ENCODE data around the gene SIPA1. TPM values are rescaled to one million over a fixed set of nuclear protein-coding genes. Genes with fewer than 3 reads are reported as not detected.

Gene SIPA1
- total and polyA plus RNA-seq, 9 of the 15 experiments (the other 6 are each of a cell fraction or from before 2014, with no cell fraction given), result 0.25 to 85.8 (median 16.8) TPM

GRCh38 chr11:65652511-65653228 lies 14.8 kb downstream of the SIPA1 start (continued):
- TF ChIP-seq, protein P1, sequence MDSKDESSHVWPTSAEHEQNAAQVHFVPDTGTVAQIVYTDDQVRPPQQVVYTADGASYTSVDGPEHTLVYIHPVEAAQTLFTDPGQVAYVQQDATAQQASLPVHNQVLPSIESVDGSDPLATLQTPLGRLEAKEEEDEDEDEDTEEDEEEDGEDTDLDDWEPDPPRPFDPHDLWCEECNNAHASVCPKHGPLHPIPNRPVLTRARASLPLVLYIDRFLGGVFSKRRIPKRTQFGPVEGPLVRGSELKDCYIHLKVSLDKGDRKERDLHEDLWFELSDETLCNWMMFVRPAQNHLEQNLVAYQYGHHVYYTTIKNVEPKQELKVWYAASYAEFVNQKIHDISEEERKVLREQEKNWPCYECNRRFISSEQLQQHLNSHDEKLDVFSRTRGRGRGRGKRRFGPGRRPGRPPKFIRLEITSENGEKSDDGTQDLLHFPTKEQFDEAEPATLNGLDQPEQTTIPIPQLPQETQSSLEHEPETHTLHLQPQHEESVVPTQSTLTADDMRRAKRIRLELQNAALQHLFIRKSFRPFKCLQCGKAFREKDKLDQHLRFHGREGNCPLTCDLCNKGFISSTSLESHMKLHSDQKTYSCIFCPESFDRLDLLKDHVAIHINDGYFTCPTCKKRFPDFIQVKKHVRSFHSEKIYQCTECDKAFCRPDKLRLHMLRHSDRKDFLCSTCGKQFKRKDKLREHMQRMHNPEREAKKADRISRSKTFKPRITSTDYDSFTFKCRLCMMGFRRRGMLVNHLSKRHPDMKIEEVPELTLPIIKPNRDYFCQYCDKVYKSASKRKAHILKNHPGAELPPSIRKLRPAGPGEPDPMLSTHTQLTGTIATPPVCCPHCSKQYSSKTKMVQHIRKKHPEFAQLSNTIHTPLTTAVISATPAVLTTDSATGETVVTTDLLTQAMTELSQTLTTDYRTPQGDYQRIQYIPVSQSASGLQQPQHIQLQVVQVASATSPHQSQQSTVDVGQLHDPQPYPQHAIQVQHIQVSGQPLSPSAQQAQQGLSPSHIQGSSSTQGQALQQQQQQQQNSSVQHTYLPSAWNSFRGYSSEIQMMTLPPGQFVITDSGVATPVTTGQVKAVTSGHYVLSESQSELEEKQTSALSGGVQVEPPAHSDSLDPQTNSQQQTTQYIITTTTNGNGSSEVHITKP (IDR thresholded peaks at IDR 0.05; ENCODE audit: partially characterized antibody), result peak; percentile 71
- peak; percentile 38; the same call in 1 of the 2 replicates for TF ChIP-seq NR2C2 (CRISPR knock-in tag; IDR thresholded peaks at IDR 0.05)
- peak; percentile 85 for TF ChIP-seq NR2C2 (tag; IDR thresholded peaks at IDR 0.05)
- no peak for TF ChIP-seq ZSCAN29 (IDR thresholded peaks at IDR 0.05)
- TF ChIP-seq LCOR (CRISPR knock-in tag; IDR thresholded peaks at IDR 0.05), result no peak
- TF ChIP-seq KDM2B (CRISPR knock-in tag; IDR thresholded peaks at IDR 0.05), result 0 out of 2 replicates have a peak, but pooled peaks have one; percentile 70
- 0 out of 2 replicates have a peak, but pooled peaks have one; percentile 15 for TF ChIP-seq SMAD3 (CRISPR knock-in tag; conservative IDR thresholded peaks at IDR 0.05)
- TF ChIP-seq TAF1 (IDR thresholded peaks at IDR 0.05; ENCODE audit: control insufficient read depth, extremely low read depth, insufficient read depth, low read length, severe bottlenecking), result no peak
- no peak for TF ChIP-seq SMARCC2 (IDR thresholded peaks at IDR 0.05; ENCODE audit: low read depth)
- peak; percentile 61 for TF ChIP-seq U2AF1 (optimal IDR thresholded peaks at IDR 0.05; ENCODE audit: low read depth, low read length)
- TF ChIP-seq, protein P2, sequence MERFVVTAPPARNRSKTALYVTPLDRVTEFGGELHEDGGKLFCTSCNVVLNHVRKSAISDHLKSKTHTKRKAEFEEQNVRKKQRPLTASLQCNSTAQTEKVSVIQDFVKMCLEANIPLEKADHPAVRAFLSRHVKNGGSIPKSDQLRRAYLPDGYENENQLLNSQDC (CRISPR knock-in tag; IDR thresholded peaks at IDR 0.05), result peak; percentile 51; the same call in 1 of the 2 replicates
- TF ChIP-seq, protein P3, sequence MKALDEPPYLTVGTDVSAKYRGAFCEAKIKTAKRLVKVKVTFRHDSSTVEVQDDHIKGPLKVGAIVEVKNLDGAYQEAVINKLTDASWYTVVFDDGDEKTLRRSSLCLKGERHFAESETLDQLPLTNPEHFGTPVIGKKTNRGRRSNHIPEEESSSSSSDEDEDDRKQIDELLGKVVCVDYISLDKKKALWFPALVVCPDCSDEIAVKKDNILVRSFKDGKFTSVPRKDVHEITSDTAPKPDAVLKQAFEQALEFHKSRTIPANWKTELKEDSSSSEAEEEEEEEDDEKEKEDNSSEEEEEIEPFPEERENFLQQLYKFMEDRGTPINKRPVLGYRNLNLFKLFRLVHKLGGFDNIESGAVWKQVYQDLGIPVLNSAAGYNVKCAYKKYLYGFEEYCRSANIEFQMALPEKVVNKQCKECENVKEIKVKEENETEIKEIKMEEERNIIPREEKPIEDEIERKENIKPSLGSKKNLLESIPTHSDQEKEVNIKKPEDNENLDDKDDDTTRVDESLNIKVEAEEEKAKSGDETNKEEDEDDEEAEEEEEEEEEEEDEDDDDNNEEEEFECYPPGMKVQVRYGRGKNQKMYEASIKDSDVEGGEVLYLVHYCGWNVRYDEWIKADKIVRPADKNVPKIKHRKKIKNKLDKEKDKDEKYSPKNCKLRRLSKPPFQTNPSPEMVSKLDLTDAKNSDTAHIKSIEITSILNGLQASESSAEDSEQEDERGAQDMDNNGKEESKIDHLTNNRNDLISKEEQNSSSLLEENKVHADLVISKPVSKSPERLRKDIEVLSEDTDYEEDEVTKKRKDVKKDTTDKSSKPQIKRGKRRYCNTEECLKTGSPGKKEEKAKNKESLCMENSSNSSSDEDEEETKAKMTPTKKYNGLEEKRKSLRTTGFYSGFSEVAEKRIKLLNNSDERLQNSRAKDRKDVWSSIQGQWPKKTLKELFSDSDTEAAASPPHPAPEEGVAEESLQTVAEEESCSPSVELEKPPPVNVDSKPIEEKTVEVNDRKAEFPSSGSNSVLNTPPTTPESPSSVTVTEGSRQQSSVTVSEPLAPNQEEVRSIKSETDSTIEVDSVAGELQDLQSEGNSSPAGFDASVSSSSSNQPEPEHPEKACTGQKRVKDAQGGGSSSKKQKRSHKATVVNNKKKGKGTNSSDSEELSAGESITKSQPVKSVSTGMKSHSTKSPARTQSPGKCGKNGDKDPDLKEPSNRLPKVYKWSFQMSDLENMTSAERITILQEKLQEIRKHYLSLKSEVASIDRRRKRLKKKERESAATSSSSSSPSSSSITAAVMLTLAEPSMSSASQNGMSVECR (CRISPR knock-in tag; IDR thresholded peaks at IDR 0.05), result no peak
- no peak for TF ChIP-seq NR1H2 (CRISPR knock-in tag; IDR thresholded peaks at IDR 0.05)
- TF ChIP-seq, protein P4, sequence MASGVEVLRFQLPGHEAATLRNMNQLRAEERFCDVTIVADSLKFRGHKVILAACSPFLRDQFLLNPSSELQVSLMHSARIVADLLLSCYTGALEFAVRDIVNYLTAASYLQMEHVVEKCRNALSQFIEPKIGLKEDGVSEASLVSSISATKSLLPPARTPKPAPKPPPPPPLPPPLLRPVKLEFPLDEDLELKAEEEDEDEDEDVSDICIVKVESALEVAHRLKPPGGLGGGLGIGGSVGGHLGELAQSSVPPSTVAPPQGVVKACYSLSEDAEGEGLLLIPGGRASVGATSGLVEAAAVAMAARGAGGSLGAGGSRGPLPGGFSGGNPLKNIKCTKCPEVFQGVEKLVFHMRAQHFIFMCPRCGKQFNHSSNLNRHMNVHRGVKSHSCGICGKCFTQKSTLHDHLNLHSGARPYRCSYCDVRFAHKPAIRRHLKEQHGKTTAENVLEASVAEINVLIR (CRISPR knock-in tag; IDR thresholded peaks at IDR 0.05), result no peak
- TF ChIP-seq ZNF232 (CRISPR knock-in tag; IDR thresholded peaks at IDR 0.05), result no peak
- no peak for TF ChIP-seq GATAD2B (IDR thresholded peaks at IDR 0.05; ENCODE audit: borderline replicate concordance)
- TF ChIP-seq NELFE (IDR thresholded peaks at IDR 0.05; ENCODE audit: insufficient read depth, insufficient read length), result no peak
